DND-41 (cell line): ENCODE data around the gene SUPT20HL2.

ENCODE experiments used
- ATAC-seq: fragments of 200-7000 bp; cut with Tn5 transposase; 3 replicates; pipeline ENCODE4 v1.9.1; 2021; ENCODE audit warnings: low read depth; ENCODE audit not compliant: insufficient read depth
- DNase-seq: peaks from one replicate; pipeline ENCODE4 v3.0.0-alpha.2; 2020
- H2AFZ ChIP-seq: 2 replicates; pipeline ENCODE4 v1.6.0; 2012; ENCODE audit warnings: low read depth, low read length
- H3K27ac ChIP-seq: 2 replicates; pipeline ENCODE4 v1.5.1; 2012; ENCODE audit warnings: low read length, inconsistent platforms
- H3K27me3 ChIP-seq: fragments of 200-600 bp; sonication (generic); 2 replicates; pipeline ENCODE4 v1.6.0; 2012; ENCODE audit warnings: low read length, mild to moderate bottlenecking, inconsistent platforms; ENCODE audit not compliant: insufficient read depth, poor library complexity
- H3K36me3 ChIP-seq: 2 replicates; pipeline ENCODE4 v1.5.1; 2012; ENCODE audit warnings: low read length, inconsistent platforms; ENCODE audit not compliant: insufficient read depth
- H3K4me1 ChIP-seq: 2 replicates; pipeline ENCODE4 v1.5.1; 2012; ENCODE audit warnings: mild to moderate bottlenecking, low read length; ENCODE audit not compliant: insufficient read depth
- H3K4me2 ChIP-seq: 2 replicates; pipeline ENCODE4 v1.6.0; 2012; ENCODE audit warnings: mild to moderate bottlenecking, moderate library complexity, low read length, inconsistent platforms; ENCODE audit not compliant: insufficient read depth
- H3K4me3 ChIP-seq, 2 experiments: fragments of 200-600 bp in 1 of 2; shearing (Covaris generic) in 1 of 2; 2 replicates each; pipeline ENCODE4 v1.5.1; 2012 to 2016; ENCODE audit warnings: inconsistent platforms in 2 of 2, low read length in 2 of 2, mild to moderate bottlenecking in 2 of 2, low read depth in 1 of 2, moderate library complexity in 1 of 2
- H3K79me2 ChIP-seq: 2 replicates; pipeline ENCODE4 v1.6.0; 2012; ENCODE audit warnings: low read length, inconsistent platforms; ENCODE audit not compliant: insufficient read depth
- H3K9ac ChIP-seq: 2 replicates; pipeline ENCODE4 v1.6.0; 2012; ENCODE audit warnings: low read depth, mild to moderate bottlenecking, inconsistent platforms, low read length, moderate library complexity
- H3K9me3 ChIP-seq: 2 replicates; pipeline ENCODE4 v1.5.1; 2012; ENCODE audit warnings: low read length, moderate library complexity, mild to moderate bottlenecking, inconsistent platforms; ENCODE audit not compliant: insufficient read depth, severe bottlenecking
- H4K20me1 ChIP-seq: 2 replicates; pipeline ENCODE4 v1.6.0; 2012; ENCODE audit warnings: low read length; ENCODE audit not compliant: insufficient read depth
- CTCF ChIP-seq: IDR thresholded peaks from 2 replicates; pipeline ENCODE4 v1.5.1; 2012; ENCODE audit warnings: borderline replicate concordance, low read length, moderate library complexity, mild to moderate bottlenecking; ENCODE audit not compliant: poor library complexity, severe bottlenecking; ENCODE audit errors: extremely low read depth
- EZH2 ChIP-seq: IDR thresholded peaks from 3 replicates; pipeline ENCODE4 v1.6.1; 2012; ENCODE audit warnings: borderline replicate concordance, low read depth, mild to moderate bottlenecking, moderate library complexity, low read length, inconsistent platforms; ENCODE audit not compliant: severe bottlenecking

Gene SUPT20HL2

GRCh38 chrX:24262309-24262708, 51.6 kb downstream of the SUPT20HL2 start:
- no peaks in the 10 kb centered on the region for H3K79me2 ChIP-seq
- no peak overlapping the region for H2AFZ ChIP-seq
- no peaks in the 10 kb centered on the region for H3K36me3 ChIP-seq
- DNase-seq, result no peak
- TF ChIP-seq CTCF, result no peak
- no peak for TF ChIP-seq EZH2
- no peak overlapping the region for H3K4me3 ChIP-seq
- H3K9me3 ChIP-seq, result no peaks in the 10 kb centered on the region
- H3K4me1 ChIP-seq, result peaks cover 14% of the 10 kb centered on the region
- H3K9ac ChIP-seq, result no peak overlapping the region
- no peak overlapping the region for H3K27ac ChIP-seq
- no peak overlapping the region for H3K4me2 ChIP-seq
- no peaks in the 10 kb centered on the region for H4K20me1 ChIP-seq
- no peak for ATAC-seq
- no peaks in the 10 kb centered on the region for H3K27me3 ChIP-seq
